ENCODE data around the gene BRD3. TPM values are rescaled to one million over a fixed set of nuclear protein-coding genes. Genes with fewer than 3 reads are reported as not detected.
"Not testable (repeated sequence)": the region's sequence is repeated elsewhere in the genome, so short reads cannot be mapped to it uniquely, and the experiment has no call there.

Gene BRD3
- polyA plus RNA-seq, 1 experiment: 6.6 TPM

DNA sequence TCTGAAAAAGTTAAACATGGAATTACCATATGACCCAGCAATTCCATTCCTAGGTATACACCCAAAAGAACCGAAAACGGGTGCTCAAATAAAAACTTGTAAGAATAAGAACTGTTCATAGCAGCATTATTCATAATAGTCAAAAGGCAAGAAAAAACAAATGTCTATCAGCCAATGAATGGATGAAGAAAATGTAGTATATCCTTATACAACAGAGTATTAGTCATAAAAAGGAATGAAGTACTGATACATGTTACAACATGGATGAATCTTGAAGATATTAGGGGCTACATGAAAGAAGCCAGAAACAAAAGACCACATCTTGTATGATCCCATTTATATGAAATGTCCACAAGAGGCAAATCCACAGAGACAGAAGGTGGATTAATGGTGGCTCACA lies 15.6 kb upstream of the BRD3 start:
- TF ChIP-seq, protein P1, sequence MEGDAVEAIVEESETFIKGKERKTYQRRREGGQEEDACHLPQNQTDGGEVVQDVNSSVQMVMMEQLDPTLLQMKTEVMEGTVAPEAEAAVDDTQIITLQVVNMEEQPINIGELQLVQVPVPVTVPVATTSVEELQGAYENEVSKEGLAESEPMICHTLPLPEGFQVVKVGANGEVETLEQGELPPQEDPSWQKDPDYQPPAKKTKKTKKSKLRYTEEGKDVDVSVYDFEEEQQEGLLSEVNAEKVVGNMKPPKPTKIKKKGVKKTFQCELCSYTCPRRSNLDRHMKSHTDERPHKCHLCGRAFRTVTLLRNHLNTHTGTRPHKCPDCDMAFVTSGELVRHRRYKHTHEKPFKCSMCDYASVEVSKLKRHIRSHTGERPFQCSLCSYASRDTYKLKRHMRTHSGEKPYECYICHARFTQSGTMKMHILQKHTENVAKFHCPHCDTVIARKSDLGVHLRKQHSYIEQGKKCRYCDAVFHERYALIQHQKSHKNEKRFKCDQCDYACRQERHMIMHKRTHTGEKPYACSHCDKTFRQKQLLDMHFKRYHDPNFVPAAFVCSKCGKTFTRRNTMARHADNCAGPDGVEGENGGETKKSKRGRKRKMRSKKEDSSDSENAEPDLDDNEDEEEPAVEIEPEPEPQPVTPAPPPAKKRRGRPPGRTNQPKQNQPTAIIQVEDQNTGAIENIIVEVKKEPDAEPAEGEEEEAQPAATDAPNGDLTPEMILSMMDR (IDR thresholded peaks at IDR 0.05; ENCODE audit: insufficient read depth, low read depth, low read length): no peak
- ChIA-PET CTCF (interaction anchor here (0.6 kb wide), 1 partner anchor 1408 kb away, joined by 3 read pairs; no protein-coding TSS in a partner anchor), POLR2A (no interaction called here)
- Histone ChIP-seq H3K4me3 (ENCODE audit: low read depth, low read length) (no peak overlapping the region), H3K27me3 (ENCODE audit: control insufficient read depth, insufficient read depth, low read length) (no peaks in the 10 kb centered on the region), H3K36me3 (ENCODE audit: control insufficient read depth, insufficient read depth, low read length) (no peaks in the 10 kb centered on the region)
- DNase-seq (ENCODE audit: low read depth): no peak

DNA sequence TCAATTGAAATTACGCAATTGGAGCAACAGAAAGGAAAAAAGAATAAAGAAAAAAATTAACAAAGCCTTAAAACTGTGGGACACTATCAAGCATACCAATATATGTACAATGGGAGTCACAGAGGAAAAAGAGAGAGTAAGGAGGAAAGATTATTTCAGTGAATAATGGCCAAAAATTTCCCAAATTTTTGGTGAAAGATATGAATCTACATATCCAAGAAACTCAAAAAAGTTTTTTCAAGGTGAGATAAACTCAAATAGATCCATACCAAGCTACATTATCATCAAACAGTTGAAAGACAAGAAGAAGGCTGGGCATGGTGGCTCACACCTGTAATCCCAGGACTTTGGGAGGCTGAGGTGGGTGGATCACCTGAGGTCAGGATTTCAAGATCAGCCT lies 8.8 kb upstream of the BRD3 start:
- TF ChIP-seq, protein P1 (IDR thresholded peaks at IDR 0.05; ENCODE audit: insufficient read depth, low read depth, low read length): no peak
- no peak for DNase-seq (ENCODE audit: low read depth)
- no peak overlapping the region for H3K4me3 ChIP-seq (ENCODE audit: low read depth, low read length)
- ChIA-PET POLR2A (no interaction called here), CTCF (no interaction called here)
- no peaks in the 10 kb centered on the region for H3K36me3 ChIP-seq (ENCODE audit: control insufficient read depth, insufficient read depth, low read length)
- peaks cover 3% of the 10 kb centered on the region for H3K27me3 ChIP-seq (ENCODE audit: control insufficient read depth, insufficient read depth, low read length)

DNA sequence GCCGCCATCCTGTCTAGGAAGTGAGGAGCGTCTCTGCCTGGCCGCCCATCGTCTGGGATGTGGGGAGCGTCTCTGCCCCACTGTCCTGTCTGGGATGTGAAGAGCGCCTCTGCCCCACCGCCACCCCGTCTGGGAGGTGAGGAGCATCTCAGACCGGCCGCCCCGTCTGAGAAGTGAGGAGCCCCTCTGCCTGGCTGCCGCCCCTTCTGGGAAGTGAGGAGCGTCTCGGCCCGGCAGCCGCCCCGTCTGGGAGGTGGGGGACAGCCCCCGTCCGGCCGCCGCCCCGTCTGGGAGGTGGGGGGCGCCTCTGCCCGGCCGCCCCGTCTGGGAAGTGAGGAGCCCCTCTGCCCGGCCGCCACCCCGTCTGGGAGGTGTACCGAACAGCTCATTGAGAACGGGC lies 7.9 kb upstream of the BRD3 start:
- H3K4me3 ChIP-seq (ENCODE audit: low read depth, low read length); POLR2A ChIA-PET; H3K27me3 ChIP-seq (ENCODE audit: control insufficient read depth, insufficient read depth, low read length); CTCF ChIA-PET; DNase-seq (ENCODE audit: low read depth); H3K36me3 ChIP-seq (ENCODE audit: control insufficient read depth, insufficient read depth, low read length): not testable (repeated sequence)

DNA sequence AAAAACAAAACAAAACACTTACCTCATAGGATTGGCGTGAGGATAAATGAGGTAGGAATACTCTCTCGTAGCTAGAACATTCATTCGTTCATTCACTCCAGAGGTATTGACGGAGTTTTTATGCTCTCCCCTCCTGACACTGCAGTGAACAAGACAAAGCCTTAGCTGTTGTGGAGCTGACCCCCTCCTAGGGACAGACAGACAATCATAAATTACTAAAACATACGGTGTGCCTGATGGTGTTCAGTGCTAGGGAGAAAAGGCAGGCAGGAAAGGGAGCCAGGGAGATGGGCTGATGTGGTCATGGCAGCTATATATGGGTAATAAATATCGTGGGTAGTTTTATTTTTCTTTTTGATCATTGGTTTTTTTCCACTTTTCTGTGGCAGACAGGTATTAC lies 5.7 kb upstream of the BRD3 start:
- TF ChIP-seq, protein P1 (IDR thresholded peaks at IDR 0.05; ENCODE audit: insufficient read depth, low read depth, low read length): no peak
- CTCF ChIA-PET: interaction anchor here (0.6 to 1.4 kb wide), 2 partner anchors 10 to 24 kb away, joined by 3 read pairs; no protein-coding TSS in a partner anchor
- no peak for DNase-seq (ENCODE audit: low read depth)
- POLR2A ChIA-PET: no interaction called here
- no peaks in the 10 kb centered on the region for H3K36me3 ChIP-seq (ENCODE audit: control insufficient read depth, insufficient read depth, low read length)
- H3K27me3 ChIP-seq (ENCODE audit: control insufficient read depth, insufficient read depth, low read length): peaks cover 16% of the 10 kb centered on the region
- H3K4me3 ChIP-seq (ENCODE audit: low read depth, low read length): no peak overlapping the region

DNA sequence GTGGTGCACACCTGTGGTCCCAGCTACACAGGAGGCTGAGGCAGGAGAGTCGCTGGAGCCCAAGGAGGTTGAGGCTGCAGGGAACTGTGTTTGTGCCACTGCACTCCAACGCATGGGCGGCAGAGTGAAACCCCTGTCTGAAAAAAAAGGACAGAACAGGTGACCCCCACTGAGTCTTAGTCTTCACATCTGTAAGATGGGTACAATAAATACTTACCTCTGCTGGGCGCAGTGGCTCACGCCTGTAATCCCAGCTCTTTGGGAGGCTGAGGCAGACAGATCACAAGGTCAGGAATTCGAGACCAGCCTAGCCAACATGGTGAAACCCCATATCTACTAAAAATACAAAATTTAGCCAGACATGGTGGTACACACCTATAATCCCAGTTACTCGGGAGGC lies 4.9 kb upstream of the BRD3 start:
- peaks cover 16% of the 10 kb centered on the region for H3K27me3 ChIP-seq (ENCODE audit: control insufficient read depth, insufficient read depth, low read length)
- H3K4me3 ChIP-seq (ENCODE audit: low read depth, low read length); H3K36me3 ChIP-seq (ENCODE audit: control insufficient read depth, insufficient read depth, low read length); POLR2A ChIA-PET; DNase-seq (ENCODE audit: low read depth); CTCF ChIA-PET: not testable (repeated sequence)

DNA sequence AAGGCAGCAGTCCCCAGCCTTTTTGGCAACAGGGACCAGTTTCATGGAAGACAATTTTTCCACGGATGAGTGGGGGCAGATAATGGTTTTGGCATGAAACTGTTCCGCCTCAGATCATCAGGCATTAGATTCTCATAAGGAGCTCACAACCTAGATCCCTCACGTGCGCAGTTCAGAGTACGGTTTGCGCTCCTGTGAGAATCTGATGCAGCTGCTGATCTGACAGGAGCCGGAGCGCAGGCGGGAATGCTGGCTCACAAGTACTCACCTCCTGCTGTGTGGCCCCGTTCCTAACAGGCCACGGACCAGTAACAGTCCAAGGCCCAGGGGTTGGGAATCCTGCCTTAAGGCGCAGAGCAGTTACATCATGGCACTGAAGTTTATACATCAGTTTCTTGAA lies 3.3 kb upstream of the BRD3 start:
- no peaks in the 10 kb centered on the region for H3K36me3 ChIP-seq (ENCODE audit: control insufficient read depth, insufficient read depth, low read length)
- CTCF ChIA-PET: no interaction called here
- POLR2A ChIA-PET: no interaction called here
- no peak overlapping the region for H3K4me3 ChIP-seq (ENCODE audit: low read depth, low read length)
- H3K27me3 ChIP-seq (ENCODE audit: control insufficient read depth, insufficient read depth, low read length): peaks cover 16% of the 10 kb centered on the region
- DNase-seq (ENCODE audit: low read depth): no peak
- TF ChIP-seq, protein P1 (IDR thresholded peaks at IDR 0.05; ENCODE audit: insufficient read depth, low read depth, low read length): no peak

All from BJ (cell line).